Measurements from ENCODE around the gene TRIML1. TPM values are rescaled to one million over a fixed set of nuclear protein-coding genes. Genes with fewer than 3 reads are reported as not detected.

TRIML1 gene
- total and polyA plus RNA-seq, 10 of the 15 experiments (the other 5 are each of a cell fraction or from before 2014, with no cell fraction given) = not detected

DNA sequence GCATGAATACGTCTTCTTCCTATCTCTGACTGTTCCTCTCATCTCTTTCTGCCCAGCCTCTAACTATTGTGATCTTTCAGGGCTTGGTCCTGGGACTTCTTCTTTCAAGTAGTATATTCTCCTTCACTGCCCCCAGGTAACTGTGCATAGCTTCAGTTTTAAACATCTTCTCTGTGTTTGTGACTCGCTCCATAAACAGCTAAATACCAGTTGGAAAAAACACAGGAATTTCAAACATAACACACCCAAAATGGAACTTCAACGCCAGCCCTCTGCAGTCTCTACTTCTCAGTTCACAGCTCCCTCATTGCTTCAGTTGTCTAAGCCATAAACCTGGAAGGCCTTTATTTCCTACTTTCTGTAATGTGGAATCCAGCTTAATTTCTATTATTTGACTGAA lies 46.4 kb upstream of the TRIML1 start:
- TF ChIP-seq POU2F2 (IDR thresholded peaks at IDR 0.05; ENCODE audit: borderline replicate concordance, low read depth, low read length) = no peak
- no peak for TF ChIP-seq CREM (IDR thresholded peaks at IDR 0.05; ENCODE audit: low read depth)
- no peak for TF ChIP-seq NFYA (IDR thresholded peaks at IDR 0.05; ENCODE audit: borderline replicate concordance, low read depth, low read length)
- TF ChIP-seq KLF5 (IDR thresholded peaks at IDR 0.05; ENCODE audit: partially characterized antibody) = no peak
- TF ChIP-seq PAX5 (IDR thresholded peaks at IDR 0.05; ENCODE audit: borderline replicate concordance, low read depth, low read length) = no peak
- TF ChIP-seq BACH1 (IDR thresholded peaks at IDR 0.05; ENCODE audit: borderline replicate concordance) = no peak
- no peak for TF ChIP-seq CHD1 (IDR thresholded peaks at IDR 0.05; ENCODE audit: low read depth, low read length)
- no peak for TF ChIP-seq BHLHE40 (IDR thresholded peaks at IDR 0.05; ENCODE audit: borderline replicate concordance in 1 of 2, low read depth in 2 of 2, low read length in 1 of 2)
- TF ChIP-seq KAT2A (conservative IDR thresholded peaks at IDR 0.05; ENCODE audit: control insufficient read depth, low read depth, low read length) = no peak
- no peak for TF ChIP-seq ZNF207 (IDR thresholded peaks at IDR 0.05; ENCODE audit: borderline replicate concordance)
- TF ChIP-seq RFX5 (IDR thresholded peaks at IDR 0.05; ENCODE audit: low read depth, low read length) = no peak
- no peak for TF ChIP-seq SRF (IDR thresholded peaks at IDR 0.05; ENCODE audit: low read depth in 2 of 2, low read length in 2 of 2)
- no peak for TF ChIP-seq CHD2 (IDR thresholded peaks at IDR 0.05; ENCODE audit: borderline replicate concordance, low read depth, low read length)
- TF ChIP-seq, protein P1, sequence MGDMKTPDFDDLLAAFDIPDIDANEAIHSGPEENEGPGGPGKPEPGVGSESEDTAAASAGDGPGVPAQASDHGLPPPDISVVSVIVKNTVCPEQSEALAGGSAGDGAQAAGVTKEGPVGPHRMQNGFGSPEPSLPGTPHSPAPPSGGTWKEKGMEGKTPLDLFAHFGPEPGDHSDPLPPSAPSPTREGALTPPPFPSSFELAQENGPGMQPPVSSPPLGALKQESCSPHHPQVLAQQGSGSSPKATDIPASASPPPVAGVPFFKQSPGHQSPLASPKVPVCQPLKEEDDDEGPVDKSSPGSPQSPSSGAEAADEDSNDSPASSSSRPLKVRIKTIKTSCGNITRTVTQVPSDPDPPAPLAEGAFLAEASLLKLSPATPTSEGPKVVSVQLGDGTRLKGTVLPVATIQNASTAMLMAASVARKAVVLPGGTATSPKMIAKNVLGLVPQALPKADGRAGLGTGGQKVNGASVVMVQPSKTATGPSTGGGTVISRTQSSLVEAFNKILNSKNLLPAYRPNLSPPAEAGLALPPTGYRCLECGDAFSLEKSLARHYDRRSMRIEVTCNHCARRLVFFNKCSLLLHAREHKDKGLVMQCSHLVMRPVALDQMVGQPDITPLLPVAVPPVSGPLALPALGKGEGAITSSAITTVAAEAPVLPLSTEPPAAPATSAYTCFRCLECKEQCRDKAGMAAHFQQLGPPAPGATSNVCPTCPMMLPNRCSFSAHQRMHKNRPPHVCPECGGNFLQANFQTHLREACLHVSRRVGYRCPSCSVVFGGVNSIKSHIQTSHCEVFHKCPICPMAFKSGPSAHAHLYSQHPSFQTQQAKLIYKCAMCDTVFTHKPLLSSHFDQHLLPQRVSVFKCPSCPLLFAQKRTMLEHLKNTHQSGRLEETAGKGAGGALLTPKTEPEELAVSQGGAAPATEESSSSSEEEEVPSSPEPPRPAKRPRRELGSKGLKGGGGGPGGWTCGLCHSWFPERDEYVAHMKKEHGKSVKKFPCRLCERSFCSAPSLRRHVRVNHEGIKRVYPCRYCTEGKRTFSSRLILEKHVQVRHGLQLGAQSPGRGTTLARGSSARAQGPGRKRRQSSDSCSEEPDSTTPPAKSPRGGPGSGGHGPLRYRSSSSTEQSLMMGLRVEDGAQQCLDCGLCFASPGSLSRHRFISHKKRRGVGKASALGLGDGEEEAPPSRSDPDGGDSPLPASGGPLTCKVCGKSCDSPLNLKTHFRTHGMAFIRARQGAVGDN (IDR thresholded peaks at IDR 0.05) = no peak
- no peak for TF ChIP-seq MYB (IDR thresholded peaks at IDR 0.05; ENCODE audit: borderline replicate concordance, low read depth, low read length)
- TF ChIP-seq TARDBP (IDR thresholded peaks at IDR 0.05; ENCODE audit: borderline replicate concordance) = no peak
- H3K4me2 ChIP-seq (ENCODE audit: control insufficient read depth, insufficient read depth) = no peak overlapping the region
- WGBS (ENCODE audit: insufficient coverage, insufficient replicate concordance, low lambda C conversion rate, missing lambda C conversion rate) = 5% methylated on average over 3 of the region's 3 CpGs
- H3K27me3 ChIP-seq (replicated peaks in 1 of 2; ENCODE audit: control insufficient read depth in 2 of 2, insufficient read depth in 2 of 2, low read length in 1 of 2) = no peaks in the 10 kb centered on the region
- H3K4me1 ChIP-seq (ENCODE audit: control insufficient read depth, insufficient read depth, low read length) = no peaks in the 10 kb centered on the region
- H4K20me1 ChIP-seq (ENCODE audit: control insufficient read depth, insufficient read depth) = no peaks in the 10 kb centered on the region
- ChIA-PET CTCF (no interaction called here), SMC1A (ENCODE audit: uncharacterized antibody, unreplicated experiment) (no interaction called here), POLR2A (no interaction called here), RAD21 (ENCODE audit: unreplicated experiment) (no interaction called here)
- ATAC-seq (no peak), FAIRE-seq (no peak), DNase-seq (ENCODE audit: low read depth, low spot score) (no peak)
- no peak overlapping the region for H2AFZ ChIP-seq (ENCODE audit: control insufficient read depth, low read depth, low read length)
- no peaks in the 10 kb centered on the region for H3K79me2 ChIP-seq (ENCODE audit: control insufficient read depth, insufficient read depth, low read length)
- no peak overlapping the region for H3K4me3 ChIP-seq
- H3K9ac ChIP-seq (ENCODE audit: control insufficient read depth, insufficient read depth, low read length) = no peak overlapping the region
- intact Hi-C loops (cut with micrococcal nuclease; ENCODE audit: unreplicated experiment) = no loop called here
- in situ Hi-C loops (cut with MboI) = no loop called here
- H3K9me3 ChIP-seq (replicated peaks; ENCODE audit: control insufficient read depth, insufficient read depth, low read length) = no peaks in the 10 kb centered on the region; the same call in 2 of the 3 replicates
- BruUV-seq (replicated peaks) = no TSS peak
- no peaks in the 10 kb centered on the region for H3K36me3 ChIP-seq (ENCODE audit: control insufficient read depth in 2 of 2, insufficient read depth in 2 of 2, low read length in 1 of 2)
- H3K27ac ChIP-seq (ENCODE audit: control insufficient read depth, insufficient read depth) = no peak overlapping the region

Data from GM12878 (cell line).